ENCODE data around the gene KLHDC3. TPM values are rescaled to one million over a fixed set of nuclear protein-coding genes. Genes with fewer than 3 reads are reported as not detected.

KLHDC3 gene
- total RNA-seq, 1 donor from 2014 or later = 76.6 TPM

DNA sequence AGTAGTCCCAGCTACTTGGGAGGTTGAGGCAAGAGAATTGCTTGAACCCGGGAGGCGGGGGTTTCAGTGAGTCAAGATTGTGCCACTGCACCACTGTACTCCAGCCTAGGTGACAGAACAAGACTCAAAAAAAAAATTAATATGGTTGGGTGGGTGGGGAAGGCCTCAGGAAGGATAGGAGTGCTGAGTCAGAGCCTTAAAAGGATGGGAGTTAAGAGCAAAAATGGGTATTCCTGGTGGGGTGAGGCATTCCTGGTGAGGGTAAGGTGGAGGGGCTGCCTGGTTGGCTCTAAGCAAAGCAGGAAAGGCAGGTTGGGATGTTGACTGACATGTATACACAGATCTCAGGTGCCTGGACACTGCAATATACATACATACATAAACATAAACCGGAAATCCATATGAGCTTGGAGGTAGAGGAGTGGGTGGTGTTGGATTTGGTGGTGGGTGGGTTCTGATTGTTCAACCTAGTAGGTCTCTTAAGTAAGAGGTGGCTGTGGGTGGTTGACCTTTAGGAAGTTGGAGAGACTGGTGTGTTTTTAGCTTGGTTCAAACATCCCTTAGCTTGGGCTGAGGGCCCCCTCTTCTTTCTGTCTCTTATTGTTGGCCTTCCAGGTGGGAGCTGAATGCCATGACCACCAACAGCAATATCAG, 6.1 kb downstream of the KLHDC3 start:
- no peaks in the 10 kb centered on the region for H3K9me3 Mint-ChIP-seq
- H3K27ac Mint-ChIP-seq = peak overlapping the region; percentile 32
- no peak for DNase-seq (ENCODE audit: low spot score)
- H3K27me3 Mint-ChIP-seq (ENCODE audit: insufficient read depth) = no peaks in the 10 kb centered on the region
- H3K4me3 Mint-ChIP-seq = peak overlapping the region; percentile 84
- H3K4me1 Mint-ChIP-seq (ENCODE audit: low read depth) = peaks cover 41% of the 10 kb centered on the region
- intact Hi-C loops (cut with micrococcal nuclease) = loop anchor here (2.0 kb wide), 1 partner anchor 119 kb away; no protein-coding TSS in a partner anchor
- H3K36me3 Mint-ChIP-seq (ENCODE audit: low read depth) = peaks cover 34% of the 10 kb centered on the region

DNA sequence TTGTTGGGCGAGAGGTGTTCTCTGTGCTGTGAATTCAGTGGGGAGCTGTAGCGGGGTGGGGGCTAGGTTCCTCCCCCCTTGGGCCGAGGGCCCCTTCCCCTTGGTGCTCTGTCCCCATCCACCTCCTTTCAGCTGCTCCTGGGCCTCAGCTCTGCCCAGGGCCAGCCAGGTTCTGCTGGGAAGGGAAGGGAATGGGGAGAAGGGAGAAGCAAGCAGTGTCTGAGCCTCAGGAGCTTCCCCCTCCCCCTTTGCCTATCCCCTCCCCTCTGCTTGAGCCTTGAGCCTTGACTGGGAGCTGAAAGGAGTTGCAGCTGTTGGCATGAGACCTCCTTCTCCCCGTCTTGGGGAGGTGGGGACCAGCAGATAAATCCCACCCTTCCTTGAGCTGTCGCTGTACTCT, 6.8 kb downstream of the KLHDC3 start:
- intact Hi-C loops (cut with micrococcal nuclease) = loop anchor here (1.0 to 2.0 kb wide), 2 partner anchors 8 to 120 kb away; partner anchors contain the start of gene MEA1
- Mint-ChIP-seq H3K9me3 (no peaks in the 10 kb centered on the region), H3K4me1 (ENCODE audit: low read depth) (peaks cover 40% of the 10 kb centered on the region), H3K4me3 (peak overlapping the region; percentile 84), H3K27me3 (ENCODE audit: insufficient read depth) (no peaks in the 10 kb centered on the region), H3K36me3 (ENCODE audit: low read depth) (peaks cover 36% of the 10 kb centered on the region), H3K27ac (peak overlapping the region; percentile 67)
- DNase-seq (ENCODE audit: low spot score) = no peak

DNA sequence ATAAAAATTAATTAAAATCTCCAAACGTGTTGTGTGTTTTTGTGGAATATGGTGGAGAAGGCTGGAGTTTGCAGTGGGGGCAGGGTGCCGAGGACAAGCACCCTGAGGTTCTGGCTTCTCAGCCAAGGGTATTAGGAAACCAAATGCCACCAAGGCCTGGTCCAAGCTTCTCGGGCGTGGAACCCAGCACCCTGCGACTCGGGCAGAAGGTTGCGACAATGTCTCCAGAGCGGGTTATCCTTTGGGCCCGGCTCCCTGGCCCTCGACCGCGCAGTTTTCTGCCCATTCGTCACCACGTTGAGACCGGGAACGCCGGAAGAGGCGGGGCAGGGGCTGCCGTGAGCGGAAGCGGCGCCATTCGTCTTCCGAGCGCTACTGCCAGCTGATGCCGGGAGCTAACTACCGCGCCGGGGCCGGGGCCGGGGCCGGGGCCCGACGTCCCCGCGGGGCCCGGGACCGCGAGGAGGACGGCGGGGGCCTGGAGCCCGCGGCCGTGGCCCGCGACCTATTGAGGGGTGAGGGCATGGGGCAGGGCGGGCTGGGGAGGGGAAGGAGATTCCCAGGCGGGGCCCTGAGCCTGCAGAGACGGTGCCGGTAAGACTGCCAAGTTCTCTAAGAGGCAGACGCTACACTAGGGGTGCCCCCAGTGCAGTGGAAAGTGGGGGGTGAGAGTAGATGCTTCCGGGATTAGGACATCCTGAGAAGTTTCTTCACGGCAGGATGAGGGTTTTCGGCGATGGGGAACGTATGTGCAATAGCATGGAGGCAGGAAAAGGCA, 7.4 kb downstream of the KLHDC3 start, which contains the start of gene RRP36:
RRP36 (plus strand) TSS at position 354 of the 778 bp plus-strand sequence; CDS start at position 386, 32 bp downstream.
- H3K4me3 Mint-ChIP-seq = peak within 1 kb of the TSS; percentile 98
- peaks cover 34% of the 10 kb centered on the region for H3K4me1 Mint-ChIP-seq (ENCODE audit: low read depth)
- no peaks in the 10 kb centered on the region for H3K27me3 Mint-ChIP-seq (ENCODE audit: insufficient read depth)
- H3K27ac Mint-ChIP-seq = peak within 1 kb of the TSS; percentile 87
- no peaks in the 10 kb centered on the region for H3K9me3 Mint-ChIP-seq
- peaks cover 37% of the 10 kb centered on the region for H3K36me3 Mint-ChIP-seq (ENCODE audit: low read depth)
- DNase-seq (ENCODE audit: low spot score) = peak; percentile 64
- intact Hi-C loops (cut with micrococcal nuclease) = loop anchor here (1.0 to 2.0 kb wide), 2 partner anchors 8 to 121 kb away; partner anchors contain the start of gene MEA1

DNA sequence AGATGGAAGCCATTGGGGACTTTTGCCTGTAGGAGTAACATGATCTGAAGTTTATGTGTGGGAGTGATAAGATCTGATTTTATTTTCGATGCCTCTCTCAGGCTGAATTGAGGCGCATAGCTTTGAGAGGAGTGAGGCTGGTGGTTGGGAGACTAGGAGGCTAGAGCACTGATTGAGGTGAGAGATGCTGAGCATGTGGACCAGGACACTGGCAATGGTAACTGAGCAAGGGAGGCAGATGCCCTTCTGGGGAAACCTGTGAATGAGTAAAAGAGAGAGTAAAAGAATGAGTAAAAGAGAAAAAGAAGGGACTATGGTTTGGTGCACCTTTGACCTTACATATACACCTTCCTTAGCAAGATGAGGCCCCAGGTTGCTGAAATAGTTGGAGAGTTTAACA, 10.4 kb downstream of the KLHDC3 start:
- H3K9me3 Mint-ChIP-seq = no peaks in the 10 kb centered on the region
- peaks cover 20% of the 10 kb centered on the region for H3K4me1 Mint-ChIP-seq (ENCODE audit: low read depth)
- intact Hi-C loops (cut with micrococcal nuclease) = no loop called here
- peak overlapping the region; percentile 61 for H3K4me3 Mint-ChIP-seq
- H3K27ac Mint-ChIP-seq = peak overlapping the region; percentile 53
- peaks cover 36% of the 10 kb centered on the region for H3K36me3 Mint-ChIP-seq (ENCODE audit: low read depth)
- DNase-seq (ENCODE audit: low spot score) = no peak
- H3K27me3 Mint-ChIP-seq (ENCODE audit: insufficient read depth) = no peaks in the 10 kb centered on the region

DNA sequence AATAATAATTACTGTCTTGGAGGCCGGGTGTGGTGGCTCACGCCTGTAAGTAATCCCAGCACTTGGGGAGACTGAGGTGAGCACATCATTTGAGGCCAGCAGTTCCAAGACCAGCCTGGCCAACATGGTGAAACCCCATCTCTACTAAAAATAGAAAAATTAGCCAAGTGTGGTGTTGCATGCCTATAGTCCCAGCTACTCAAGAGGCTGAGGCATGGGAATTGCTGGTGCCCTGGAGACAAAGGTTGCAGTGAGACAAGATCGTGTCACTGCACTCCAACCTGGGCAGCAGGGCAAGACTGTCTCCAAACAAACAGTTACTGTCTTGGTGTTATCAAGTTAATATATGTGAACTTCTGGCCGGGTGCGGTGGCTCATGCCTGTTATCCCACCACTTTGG, 12.3 kb downstream of the KLHDC3 start:
- Mint-ChIP-seq H3K4me3 (no peak overlapping the region), H3K27ac (no peak overlapping the region)

DNA sequence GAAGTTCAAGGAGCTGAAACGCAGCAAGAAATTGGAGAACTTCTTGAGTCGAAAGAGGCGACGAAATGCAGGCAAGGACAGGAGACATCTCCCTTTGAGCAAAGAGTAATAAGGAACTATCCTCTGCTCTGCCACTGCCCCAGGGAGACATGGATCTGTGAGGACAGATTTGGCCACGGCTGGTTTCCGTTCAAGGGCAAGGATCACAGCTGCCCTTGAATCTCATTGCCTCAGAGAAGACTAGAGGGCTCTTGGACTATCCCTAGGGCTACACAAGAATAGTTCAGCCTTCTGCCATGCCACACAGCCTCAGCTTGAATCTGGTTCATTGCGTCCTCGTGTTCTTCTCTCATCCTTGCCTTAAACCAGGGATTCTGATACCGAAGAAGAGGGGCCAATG, 15.1 kb downstream of the KLHDC3 start:
- no peak for DNase-seq (ENCODE audit: low spot score)
- intact Hi-C loops (cut with micrococcal nuclease) = no loop called here
- H3K27ac Mint-ChIP-seq = no peak overlapping the region
- peaks cover 44% of the 10 kb centered on the region for H3K36me3 Mint-ChIP-seq (ENCODE audit: low read depth)
- no peaks in the 10 kb centered on the region for H3K9me3 Mint-ChIP-seq
- H3K4me1 Mint-ChIP-seq (ENCODE audit: low read depth) = peaks cover 15% of the 10 kb centered on the region
- no peaks in the 10 kb centered on the region for H3K27me3 Mint-ChIP-seq (ENCODE audit: insufficient read depth)
- no peak overlapping the region for H3K4me3 Mint-ChIP-seq

More for the DNA sequence above, 12.3 kb downstream of the KLHDC3 start:
- no peaks in the 10 kb centered on the region for H3K27me3 Mint-ChIP-seq (ENCODE audit: insufficient read depth)
- intact Hi-C loops (cut with micrococcal nuclease) = no loop called here
- peaks cover 13% of the 10 kb centered on the region for H3K4me1 Mint-ChIP-seq (ENCODE audit: low read depth)
- no peaks in the 10 kb centered on the region for H3K9me3 Mint-ChIP-seq
- peaks cover 34% of the 10 kb centered on the region for H3K36me3 Mint-ChIP-seq (ENCODE audit: low read depth)
- no peak for DNase-seq (ENCODE audit: low spot score)

DNA sequence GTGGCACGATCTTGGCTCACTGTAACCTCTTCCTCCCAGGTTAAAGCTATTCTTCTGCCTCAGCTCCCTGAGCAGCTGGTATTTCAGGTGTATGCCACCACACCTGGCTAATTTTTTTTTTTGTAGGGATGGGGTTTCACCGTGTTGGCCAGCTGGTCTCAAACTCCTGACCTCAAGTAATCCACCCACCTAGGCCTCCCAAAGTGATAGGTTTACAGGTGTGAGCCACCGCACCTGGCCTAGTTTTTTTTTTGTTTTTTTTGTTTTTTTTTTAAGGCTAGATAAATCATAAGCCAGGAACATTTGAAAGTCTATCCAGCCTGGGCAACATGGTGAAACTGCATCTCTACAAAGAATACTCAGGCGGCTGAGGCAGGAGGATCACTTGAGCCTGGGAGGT, 18.3 kb downstream of the KLHDC3 start:
- no peaks in the 10 kb centered on the region for H3K9me3 Mint-ChIP-seq
- no peaks in the 10 kb centered on the region for H3K27me3 Mint-ChIP-seq (ENCODE audit: insufficient read depth)
- no peak for DNase-seq (ENCODE audit: low spot score)
- intact Hi-C loops (cut with micrococcal nuclease) = no loop called here
- H3K27ac Mint-ChIP-seq = no peak overlapping the region
- H3K4me3 Mint-ChIP-seq = no peak overlapping the region
- H3K4me1 Mint-ChIP-seq (ENCODE audit: low read depth) = peaks cover 6% of the 10 kb centered on the region
- H3K36me3 Mint-ChIP-seq (ENCODE audit: low read depth) = peaks cover 32% of the 10 kb centered on the region

DNA sequence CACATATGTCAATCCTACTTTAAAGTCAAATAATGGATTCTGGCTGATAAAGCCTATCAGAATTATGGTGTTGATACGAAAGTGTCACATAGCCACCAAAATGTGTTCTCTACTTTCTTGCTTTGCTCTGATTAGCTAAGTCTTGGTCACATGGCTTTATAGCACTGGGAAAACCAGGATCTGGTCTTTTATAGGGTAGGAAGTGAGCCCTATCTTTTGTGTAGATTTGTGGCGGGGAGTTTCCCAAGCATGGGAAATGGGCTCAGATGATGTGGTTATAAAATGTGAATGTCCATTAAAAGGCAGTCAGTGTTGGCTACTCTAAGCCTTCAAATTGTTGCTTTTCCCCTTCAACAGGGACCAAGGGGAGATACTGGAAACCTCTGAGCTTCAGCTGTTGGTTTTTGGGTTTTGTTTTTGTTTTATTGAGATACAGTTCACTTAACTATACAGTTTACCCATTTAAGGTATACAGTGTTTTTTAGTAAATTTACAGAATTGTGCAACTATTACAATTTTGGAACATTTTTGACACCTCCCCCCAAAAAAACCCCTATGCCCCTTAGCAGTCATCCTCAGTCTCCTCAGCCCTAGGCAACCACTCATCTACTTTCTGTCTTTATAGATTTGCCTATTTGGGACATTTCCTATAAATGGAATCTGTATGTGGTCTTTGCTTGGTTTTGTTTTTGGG, 19.6 kb downstream of the KLHDC3 start:
- Mint-ChIP-seq H3K9me3 (no peaks in the 10 kb centered on the region), H3K36me3 (ENCODE audit: low read depth) (peaks cover 33% of the 10 kb centered on the region), H3K4me1 (ENCODE audit: low read depth) (peaks cover 6% of the 10 kb centered on the region), H3K27me3 (ENCODE audit: insufficient read depth) (no peaks in the 10 kb centered on the region), H3K27ac (peak overlapping the region; percentile 46), H3K4me3 (no peak overlapping the region)
- intact Hi-C loops (cut with micrococcal nuclease) = no loop called here
- no peak for DNase-seq (ENCODE audit: low spot score)

DNA sequence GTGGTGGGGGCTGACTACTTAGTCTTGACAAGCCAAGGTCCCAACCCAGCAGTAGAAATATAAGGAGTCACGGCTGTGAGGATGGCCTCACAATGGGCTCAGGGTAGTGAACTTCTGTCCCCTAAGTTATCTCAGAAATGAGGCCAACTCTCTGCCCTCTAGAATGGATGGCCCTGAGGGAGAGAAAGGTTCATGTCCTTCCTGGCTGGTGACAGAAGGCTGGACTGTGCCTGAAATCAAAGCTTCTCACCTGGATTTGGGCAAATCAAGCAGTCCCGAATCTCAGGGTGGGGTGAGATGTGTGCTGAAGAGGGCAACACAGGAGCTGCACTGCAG, 20.1 kb downstream of the KLHDC3 start:
- no peak overlapping the region for H3K27ac Mint-ChIP-seq
- no peak for DNase-seq (ENCODE audit: low spot score)
- no peak overlapping the region for H3K4me3 Mint-ChIP-seq
- no peaks in the 10 kb centered on the region for H3K9me3 Mint-ChIP-seq
- no peaks in the 10 kb centered on the region for H3K27me3 Mint-ChIP-seq (ENCODE audit: insufficient read depth)
- peaks cover 35% of the 10 kb centered on the region for H3K36me3 Mint-ChIP-seq (ENCODE audit: low read depth)
- peaks cover 6% of the 10 kb centered on the region for H3K4me1 Mint-ChIP-seq (ENCODE audit: low read depth)
- intact Hi-C loops (cut with micrococcal nuclease) = no loop called here

DNA sequence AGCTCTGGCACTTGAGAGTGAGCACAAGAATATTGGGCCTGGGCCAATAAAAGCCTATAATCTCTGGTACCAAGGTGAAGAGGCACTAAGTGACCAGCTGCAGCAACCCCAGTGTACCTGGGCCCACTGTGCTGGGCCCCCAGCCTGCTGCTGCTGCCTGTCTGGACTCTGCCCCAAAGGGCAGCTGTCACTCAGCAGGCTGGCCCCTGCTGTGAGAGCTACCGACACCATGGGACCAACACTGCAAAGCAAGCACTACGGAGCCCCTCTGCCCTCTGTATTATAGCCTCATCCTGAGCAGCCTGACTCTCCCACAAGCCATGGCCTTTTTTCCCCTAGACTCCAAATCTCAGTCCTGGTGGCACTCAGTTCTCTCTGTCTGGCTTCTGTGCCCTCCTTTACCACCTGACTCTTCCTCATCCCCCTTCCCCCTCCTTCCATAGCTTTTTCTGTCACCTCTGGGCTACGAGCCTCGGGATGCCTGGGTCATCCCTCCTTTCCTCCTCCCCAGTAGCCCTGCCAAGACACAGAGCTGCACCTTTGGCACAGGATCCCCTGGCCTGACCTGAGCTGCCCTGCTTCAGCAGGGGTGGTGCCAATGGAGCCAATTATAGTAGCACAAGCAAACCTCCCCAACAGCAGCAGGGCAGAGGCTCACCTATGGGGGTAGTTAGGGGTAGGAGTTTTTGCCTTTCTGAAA, 21.6 kb downstream of the KLHDC3 start:
- Mint-ChIP-seq H3K9me3 (no peaks in the 10 kb centered on the region), H3K36me3 (ENCODE audit: low read depth) (peaks cover 34% of the 10 kb centered on the region), H3K27ac (no peak overlapping the region), H3K4me1 (ENCODE audit: low read depth) (peaks cover 6% of the 10 kb centered on the region), H3K4me3 (no peak overlapping the region), H3K27me3 (ENCODE audit: insufficient read depth) (no peaks in the 10 kb centered on the region)
- DNase-seq (ENCODE audit: low spot score) = no peak
- intact Hi-C loops (cut with micrococcal nuclease) = no loop called here

DNA sequence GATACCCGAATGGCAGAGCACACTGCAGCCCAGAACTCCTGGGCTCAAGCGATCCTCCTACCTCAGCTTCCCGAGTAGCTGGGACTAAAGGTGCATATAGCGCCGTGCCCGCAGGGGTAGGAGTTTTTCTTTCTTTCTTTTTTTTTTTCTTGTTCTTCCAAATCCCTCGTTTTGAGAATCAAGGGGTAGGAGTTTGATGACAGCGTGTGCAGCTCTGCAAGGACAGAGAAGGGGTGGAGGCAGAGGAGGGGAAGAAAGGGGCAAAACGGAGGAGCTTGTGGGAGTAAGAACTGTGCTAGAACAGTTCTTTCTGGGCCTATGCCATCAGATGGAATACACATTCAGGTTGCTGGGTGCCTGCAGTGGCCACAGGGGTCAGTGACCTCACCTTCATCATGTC, 22.7 kb downstream of the KLHDC3 start:
- H3K36me3 Mint-ChIP-seq (ENCODE audit: low read depth) = peaks cover 32% of the 10 kb centered on the region
- no peak overlapping the region for H3K27ac Mint-ChIP-seq
- no peak for DNase-seq (ENCODE audit: low spot score)

DNA sequence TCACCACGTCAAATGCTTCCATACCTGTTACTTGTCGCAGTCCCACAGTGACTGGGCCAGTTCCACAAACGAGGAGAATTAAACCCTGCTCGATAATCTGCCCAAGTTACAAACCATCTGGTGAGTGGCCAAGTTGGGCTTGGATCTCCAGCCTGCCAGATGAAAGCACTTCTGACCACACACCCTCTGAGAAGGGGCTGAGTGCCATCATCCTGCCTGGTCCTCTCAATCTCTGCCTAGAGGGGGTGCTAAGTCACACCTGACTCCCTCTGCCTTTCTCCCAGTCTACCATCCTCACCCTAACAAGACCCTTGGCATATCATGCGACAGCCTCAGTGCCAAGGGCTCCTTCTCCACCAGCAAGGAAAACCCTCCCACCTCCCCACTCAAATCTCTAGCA, 23.1 kb downstream of the KLHDC3 start:
- H3K27me3 Mint-ChIP-seq (ENCODE audit: insufficient read depth) = no peaks in the 10 kb centered on the region
- no peak overlapping the region for H3K4me3 Mint-ChIP-seq
- H3K4me1 Mint-ChIP-seq (ENCODE audit: low read depth) = peaks cover 6% of the 10 kb centered on the region
- no peak for DNase-seq (ENCODE audit: low spot score)
- H3K36me3 Mint-ChIP-seq (ENCODE audit: low read depth) = peaks cover 31% of the 10 kb centered on the region
- intact Hi-C loops (cut with micrococcal nuclease) = no loop called here
- H3K9me3 Mint-ChIP-seq = no peaks in the 10 kb centered on the region
- H3K27ac Mint-ChIP-seq = no peak overlapping the region

More for the DNA sequence above, 22.7 kb downstream of the KLHDC3 start:
- intact Hi-C loops (cut with micrococcal nuclease) = no loop called here
- no peaks in the 10 kb centered on the region for H3K9me3 Mint-ChIP-seq
- H3K27me3 Mint-ChIP-seq (ENCODE audit: insufficient read depth) = no peaks in the 10 kb centered on the region
- peaks cover 6% of the 10 kb centered on the region for H3K4me1 Mint-ChIP-seq (ENCODE audit: low read depth)
- H3K4me3 Mint-ChIP-seq = no peak overlapping the region
